Duodenal mucosa (tissue), 2 donors: ENCODE measurements around the gene CHD9.

Experiments
- H3K27ac ChIP-seq: one replicate; pipeline ENCODE4 v1.7.0; 2013; ENCODE audit warnings: low read depth, low read length
- H3K27me3 ChIP-seq, 2 donors: one replicate each; pipeline ENCODE4 v1.7.0; 2013; ENCODE audit warnings: low read length in 2 of 2, control low read depth in 1 of 2; ENCODE audit not compliant: insufficient read depth in 2 of 2, control insufficient read depth in 1 of 2
- H3K36me3 ChIP-seq, 2 donors: one replicate each; pipeline ENCODE4 v1.7.0; 2013; ENCODE audit warnings: low read length in 2 of 2, control low read depth in 1 of 2; ENCODE audit not compliant: insufficient read depth in 2 of 2, control insufficient read depth in 1 of 2
- H3K4me1 ChIP-seq, 2 donors: one replicate each; pipeline ENCODE4 v1.7.0; 2013; ENCODE audit warnings: low read length in 2 of 2, control low read depth in 1 of 2; ENCODE audit not compliant: insufficient read depth in 2 of 2, control insufficient read depth in 1 of 2
- H3K4me3 ChIP-seq, 2 donors: one replicate each; pipeline ENCODE4 v1.7.0; 2013; ENCODE audit warnings: low read length in 2 of 2, low read depth in 1 of 2
- H3K9ac ChIP-seq, 2 donors: one replicate each; pipeline ENCODE4 v1.7.0; 2013; ENCODE audit warnings: low read length in 2 of 2, low read depth in 1 of 2
- H3K9me3 ChIP-seq, 2 donors: one replicate each; pipeline ENCODE4 v1.7.0; 2013; ENCODE audit warnings: low read length in 2 of 2, control low read depth in 1 of 2; ENCODE audit not compliant: control insufficient read depth in 1 of 2

CHD9 gene

DNA sequence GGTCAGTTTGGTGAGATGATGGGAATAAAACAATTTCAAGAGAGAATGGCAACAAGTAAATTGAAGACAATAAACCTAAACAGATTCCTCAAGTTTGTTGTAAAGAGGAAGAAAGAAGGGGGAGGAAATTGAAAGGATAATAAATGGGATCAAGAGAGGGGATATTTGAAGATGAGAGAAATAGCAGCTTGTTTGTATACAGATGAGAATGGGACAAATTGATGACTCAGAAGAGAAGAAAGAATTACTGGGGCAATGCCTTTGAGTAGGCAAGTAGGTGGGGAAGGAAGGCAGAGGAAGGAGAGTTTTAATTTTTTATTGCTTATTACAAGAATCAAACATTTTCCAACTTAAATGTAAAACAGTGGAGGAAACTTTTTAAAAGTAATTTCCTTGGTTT, 98.3 kb downstream of the CHD9 start:
- no peak overlapping the region for H3K9ac ChIP-seq
- peaks cover 0 to 3% of the 10 kb centered on the region in 2 donors for H3K9me3 ChIP-seq
- H3K27me3 ChIP-seq = no peaks in the 10 kb centered on the region
- H3K4me1 ChIP-seq = peaks cover 0 to 5% of the 10 kb centered on the region in 2 donors
- H3K27ac ChIP-seq = no peak overlapping the region
- peaks cover 10 to 13% of the 10 kb centered on the region in 2 donors for H3K36me3 ChIP-seq
- no peak overlapping the region for H3K4me3 ChIP-seq

DNA sequence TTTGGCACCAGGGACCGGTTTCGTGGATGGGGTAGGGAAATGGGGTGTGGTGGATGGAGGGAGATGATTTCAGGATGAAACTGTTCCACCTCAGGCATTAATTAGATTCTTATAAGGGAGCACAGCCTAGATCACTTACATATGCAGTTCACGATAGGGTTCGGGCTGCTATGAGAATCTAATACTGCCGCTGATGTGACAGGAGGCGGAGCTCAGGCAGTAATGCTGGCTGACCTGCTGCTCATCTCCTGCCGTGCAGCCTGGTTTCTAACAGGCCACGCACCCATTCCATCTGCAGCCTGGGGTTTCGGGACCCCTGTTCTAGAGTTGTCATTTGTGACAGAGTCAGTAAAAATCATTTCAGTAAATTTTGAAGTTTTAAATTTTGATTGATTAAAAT, 99.7 kb downstream of the CHD9 start:
- Histone ChIP-seq H3K36me3 (peaks cover 10 to 13% of the 10 kb centered on the region in 2 donors), H3K9me3 (peaks cover 0 to 3% of the 10 kb centered on the region in 2 donors), H3K27me3 (no peaks in the 10 kb centered on the region), H3K9ac (no peak overlapping the region), H3K27ac (no peak overlapping the region), H3K4me3 (no peak overlapping the region), H3K4me1 (peaks cover 0 to 5% of the 10 kb centered on the region in 2 donors)

DNA sequence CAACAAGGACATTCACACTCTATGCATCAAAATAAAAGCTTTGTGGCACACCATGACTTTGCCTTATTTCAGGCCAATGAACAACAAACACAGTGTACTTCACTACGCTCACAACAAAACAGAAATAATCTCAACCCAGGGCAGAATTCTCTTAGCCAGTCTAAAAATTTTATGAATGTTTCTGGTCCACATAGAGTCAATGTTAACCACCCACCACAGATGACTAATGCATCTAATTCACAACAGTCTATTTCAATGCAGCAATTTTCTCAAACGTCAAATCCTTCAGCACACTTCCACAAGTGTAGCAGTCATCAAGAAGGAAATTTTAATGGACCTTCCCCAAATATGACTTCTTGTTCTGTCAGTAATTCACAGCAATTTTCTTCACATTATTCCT, 101.7 kb downstream of the CHD9 start:
- H3K4me1 ChIP-seq = peaks cover 0 to 5% of the 10 kb centered on the region in 2 donors
- no peak overlapping the region for H3K9ac ChIP-seq
- H3K9me3 ChIP-seq = no peaks in the 10 kb centered on the region

DNA sequence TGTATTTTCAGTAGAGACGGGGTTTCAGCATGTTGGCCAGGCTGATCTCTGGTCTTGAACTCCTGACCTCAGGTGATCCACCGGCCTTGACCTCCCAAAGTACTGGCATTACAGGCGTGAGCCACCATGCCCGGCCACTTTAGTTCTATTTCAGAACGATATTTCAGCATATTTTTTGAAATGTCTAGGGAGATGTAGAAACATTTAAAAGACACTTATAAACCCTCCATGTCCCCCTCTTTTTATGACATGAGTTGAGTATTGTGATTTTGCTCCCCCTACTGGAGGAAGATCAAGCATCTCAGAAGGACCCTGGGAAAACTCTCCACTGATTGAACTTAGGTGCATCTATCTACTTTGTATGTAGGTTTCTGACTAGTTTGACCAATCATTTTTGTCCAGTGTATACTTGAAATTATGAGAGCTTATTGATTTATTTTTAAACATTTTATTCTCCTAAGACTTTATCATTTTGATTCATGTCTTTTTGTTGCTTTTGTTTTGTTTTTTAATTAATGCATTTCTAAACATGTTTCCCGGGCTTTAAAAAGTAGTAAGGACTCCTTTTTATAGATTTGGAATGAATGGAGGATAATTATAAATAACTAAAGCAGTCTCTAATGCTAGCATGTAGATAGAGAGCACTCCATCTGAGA, 105.1 kb downstream of the CHD9 start:
- Histone ChIP-seq H3K9ac (no peak overlapping the region), H3K9me3 (no peaks in the 10 kb centered on the region), H3K36me3 (peaks cover 10 to 13% of the 10 kb centered on the region in 2 donors), H3K4me1 (no peaks in the 10 kb centered on the region), H3K27me3 (no peaks in the 10 kb centered on the region), H3K4me3 (no peak overlapping the region), H3K27ac (no peak overlapping the region)

More for the DNA sequence above, 101.7 kb downstream of the CHD9 start:
- Histone ChIP-seq H3K27ac (no peak overlapping the region), H3K36me3 (peaks cover 10 to 13% of the 10 kb centered on the region in 2 donors), H3K27me3 (no peaks in the 10 kb centered on the region), H3K4me3 (no peak overlapping the region)

DNA sequence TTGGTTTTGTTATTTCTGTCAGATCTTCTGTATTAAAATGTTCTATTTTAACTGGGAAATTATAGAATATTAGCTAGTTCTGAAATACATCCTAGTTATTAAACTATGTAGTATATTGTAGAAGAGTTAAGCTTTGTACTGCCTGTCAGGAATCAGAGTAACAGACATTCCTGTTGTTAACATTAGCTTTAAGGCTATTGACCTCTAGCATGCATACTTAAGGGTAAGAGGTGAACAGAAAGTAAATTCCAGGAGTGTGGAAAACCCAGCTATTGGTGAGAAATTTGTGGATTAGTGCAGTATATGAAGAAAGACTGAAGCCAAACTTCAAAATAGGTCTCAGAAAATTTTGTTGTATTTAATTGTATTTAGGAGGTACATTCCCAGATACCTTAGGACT, 111.3 kb downstream of the CHD9 start:
- Histone ChIP-seq H3K4me3 (no peak overlapping the region), H3K27ac (no peak overlapping the region), H3K9me3 (no peaks in the 10 kb centered on the region), H3K27me3 (no peaks in the 10 kb centered on the region), H3K36me3 (no peaks in the 10 kb centered on the region), H3K9ac (no peak overlapping the region), H3K4me1 (peaks cover 0 to 7% of the 10 kb centered on the region in 2 donors)

DNA sequence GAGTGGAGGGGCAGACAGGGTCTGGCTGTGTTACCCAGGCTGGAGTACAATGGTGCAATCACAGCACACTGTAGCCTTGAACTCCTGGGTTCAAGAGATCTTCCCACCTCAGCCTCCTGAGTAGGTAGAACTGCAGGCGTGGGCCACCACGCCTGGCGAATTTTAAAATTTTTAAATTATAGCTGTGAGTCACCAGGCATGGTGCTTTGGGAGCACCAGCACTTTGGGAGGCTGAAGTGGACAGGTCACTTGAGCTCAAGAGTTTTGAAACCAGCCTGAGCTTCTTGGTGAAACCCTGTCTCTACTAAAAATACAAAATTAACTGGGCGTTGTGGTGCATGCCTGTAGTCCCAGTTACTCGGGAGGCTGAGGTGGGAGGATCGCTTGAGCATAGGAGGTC, 114.0 kb downstream of the CHD9 start:
- Histone ChIP-seq H3K4me1 (peaks cover 0 to 7% of the 10 kb centered on the region in 2 donors), H3K27me3 (no peaks in the 10 kb centered on the region), H3K9me3 (no peaks in the 10 kb centered on the region), H3K36me3 (no peaks in the 10 kb centered on the region), H3K27ac (no peak overlapping the region), H3K9ac (no peak overlapping the region), H3K4me3 (no peak overlapping the region)

DNA sequence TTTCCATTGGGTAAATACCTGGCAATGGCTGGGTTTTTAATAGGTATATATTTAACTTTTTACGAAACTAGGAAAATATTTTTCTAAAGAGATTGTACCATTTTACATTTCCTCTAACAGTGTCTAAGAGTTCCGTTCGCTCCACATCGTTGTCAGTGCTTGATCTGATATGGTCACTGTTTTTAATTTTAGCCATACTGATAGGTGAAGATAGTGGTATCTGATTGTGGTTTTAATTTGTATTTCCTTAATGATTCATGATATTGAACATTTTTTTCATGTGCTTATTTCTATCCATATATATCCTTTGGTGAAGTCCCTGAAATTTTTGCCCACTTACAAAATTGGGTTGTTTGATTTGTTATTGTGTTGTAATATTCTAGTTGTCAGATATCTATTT, 117.7 kb downstream of the CHD9 start:
- H3K27me3 ChIP-seq = no peaks in the 10 kb centered on the region

DNA sequence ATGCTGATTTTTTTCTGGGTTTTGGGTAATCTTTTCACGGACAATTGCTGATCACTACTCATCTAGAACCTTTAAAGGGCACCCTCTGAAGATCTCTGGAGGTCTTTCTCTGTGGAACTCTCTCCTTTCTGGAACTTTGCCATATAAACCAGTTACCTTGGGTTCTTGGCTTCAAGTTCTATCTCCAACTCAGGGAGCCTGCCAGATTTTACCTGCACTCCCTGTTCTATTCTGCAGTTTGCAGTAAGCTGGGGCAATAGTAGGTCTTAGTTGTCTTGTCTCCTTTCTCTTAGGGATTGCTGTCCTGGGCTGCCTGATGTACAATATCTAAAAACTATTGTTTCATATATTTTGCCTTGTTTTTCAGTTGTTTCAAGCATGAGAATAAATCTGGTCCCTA, 120.3 kb downstream of the CHD9 start:
- Histone ChIP-seq H3K27ac (no peak overlapping the region), H3K36me3 (no peaks in the 10 kb centered on the region), H3K27me3 (no peaks in the 10 kb centered on the region), H3K4me1 (no peaks in the 10 kb centered on the region), H3K9ac (no peak overlapping the region), H3K9me3 (no peaks in the 10 kb centered on the region), H3K4me3 (no peak overlapping the region)

More for the DNA sequence above, 117.7 kb downstream of the CHD9 start:
- Histone ChIP-seq H3K4me3 (no peak overlapping the region), H3K4me1 (no peaks in the 10 kb centered on the region), H3K9me3 (no peaks in the 10 kb centered on the region), H3K9ac (no peak overlapping the region), H3K36me3 (no peaks in the 10 kb centered on the region), H3K27ac (no peak overlapping the region)

DNA sequence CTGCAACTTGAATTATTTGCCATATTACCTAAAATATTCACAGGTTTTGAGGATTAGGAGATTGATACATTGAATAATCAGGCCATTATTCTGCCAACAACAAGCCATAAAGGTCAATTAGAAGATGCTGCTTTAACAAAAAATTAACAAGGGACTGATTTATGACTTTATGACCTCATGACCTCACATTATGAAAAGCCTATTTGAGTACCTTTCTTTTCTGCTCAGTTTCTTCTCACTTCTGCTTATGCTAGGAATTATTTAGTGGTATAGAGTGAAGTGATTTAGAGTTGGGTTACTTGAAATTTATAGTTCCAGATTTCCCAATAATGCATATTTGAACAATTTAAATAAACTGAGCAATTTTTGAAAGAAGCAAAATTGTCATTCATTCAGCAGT, 121.6 kb downstream of the CHD9 start:
- Histone ChIP-seq H3K9ac (no peak overlapping the region), H3K27me3 (no peaks in the 10 kb centered on the region), H3K27ac (no peak overlapping the region), H3K4me3 (no peak overlapping the region), H3K36me3 (no peaks in the 10 kb centered on the region), H3K4me1 (no peaks in the 10 kb centered on the region), H3K9me3 (no peaks in the 10 kb centered on the region)

DNA sequence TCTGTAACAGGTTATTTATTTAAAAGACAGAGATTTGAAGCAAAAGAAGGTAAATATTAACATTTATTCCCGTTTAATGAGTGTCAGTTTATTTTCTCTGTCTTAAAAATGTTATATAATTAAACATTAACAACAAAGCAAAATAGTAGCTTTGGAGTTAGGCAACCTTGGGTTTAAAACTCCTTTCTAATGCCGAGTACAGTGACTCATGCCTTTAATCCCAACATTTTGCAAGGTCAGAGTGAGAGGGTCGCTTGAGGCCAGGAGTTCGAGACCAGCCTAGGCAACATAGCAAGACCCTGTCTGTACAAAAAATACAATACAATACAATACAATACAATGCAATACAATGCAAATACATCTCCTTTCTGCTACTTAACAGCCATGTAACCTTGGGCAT, 128.7 kb downstream of the CHD9 start:
- Histone ChIP-seq H3K27me3 (no peaks in the 10 kb centered on the region), H3K4me1 (no peaks in the 10 kb centered on the region), H3K9me3 (peaks cover 9 to 17% of the 10 kb centered on the region in 2 donors), H3K27ac (no peak overlapping the region), H3K9ac (no peak overlapping the region), H3K36me3 (peaks cover 4 to 11% of the 10 kb centered on the region in 2 donors), H3K4me3 (no peak overlapping the region)
